ENCODE results near the gene HSBP1.

- TF ChIP-seq HNF1A (IDR thresholded peaks at IDR 0.05; ENCODE audit: low read depth), result no peak
- TF ChIP-seq HNF1A (CRISPR knock-in tag; IDR thresholded peaks at IDR 0.05; ENCODE audit: borderline replicate concordance), result no peak
- no peak for TF ChIP-seq CTCF (CRISPR knock-in tag; IDR thresholded peaks at IDR 0.05)
- no peak for TF ChIP-seq ATF4 (CRISPR knock-in tag; IDR thresholded peaks at IDR 0.05)
- TF ChIP-seq SIN3B (IDR thresholded peaks at IDR 0.05; ENCODE audit: low read length), result no peak
- TF ChIP-seq POLR2A (IDR thresholded peaks at IDR 0.05; ENCODE audit: insufficient read depth in 1 of 2, low read depth in 2 of 2, low read length in 2 of 2), result no peak
- no peak for TF ChIP-seq ZNF232 (CRISPR knock-in tag; IDR thresholded peaks at IDR 0.05; ENCODE audit: borderline replicate concordance)
Observed at GRCh38 chr16:83852774-83853173, 45.0 kb downstream of the HSBP1 start.
